GM12878 (cell line): ENCODE results near the gene ETV7. TPM values are rescaled to one million over a fixed set of nuclear protein-coding genes. Genes with fewer than 3 reads are reported as not detected.

Experiments
- ATAC-seq: fragments of 200-7000 bp; cut with Tn5 transposase; 3 replicates; pipeline ENCODE4 v1.9.1; 2020; ENCODE audit warnings: mild to moderate bottlenecking, moderate library complexity
- Bru-seq: library from RNA; stranded (reverse); fragments of 400-500 nt; gene quantifications from one replicate; lab custom pipeline; 2021; lab: Mats Ljungman, UMichigan
- BruChase-seq, 2 experiments: library from RNA; stranded (reverse); fragments of 400-500 nt; gene quantifications; one replicate each; lab custom pipeline; 2021; lab: Mats Ljungman, UMichigan
- BruUV-seq: library from RNA; stranded (reverse); fragments of 400-500 nt; replicated peaks from 2 replicates; lab custom pipeline; 2021; lab: Mats Ljungman, UMichigan
- CTCF ChIA-PET: fragments of 300-600 bp; sonication (Branson Sonifier 250); formaldehyde crosslinking; extraction: SDS; loops from one replicate; lab custom pipeline; 2021; ENCODE audit warnings: inconsistent platforms; lab: Yijun Ruan, JAX
- POLR2A ChIA-PET: fragments of 350-600 bp; formaldehyde crosslinking; extraction: SDS; loops from one replicate; lab custom pipeline; 2021; ENCODE audit warnings: inconsistent platforms; lab: Charles Lee
- RAD21 ChIA-PET: fragments of 300-600 bp; sonication (Branson Sonifier 250); formaldehyde crosslinking; loops from one replicate; lab custom pipeline; 2023; ENCODE audit warnings: antibody characterized with exemption; ENCODE audit not compliant: unreplicated experiment; lab: Charles Lee
- SMC1A ChIA-PET: fragments of 300-600 bp; sonication (Branson Sonifier 250); formaldehyde crosslinking; loops from one replicate; lab custom pipeline; 2023; ENCODE audit not compliant: unreplicated experiment, uncharacterized antibody; lab: Charles Lee
- DNase-seq: peaks from one replicate; pipeline ENCODE4 v3.0.0-alpha.2; 2011; ENCODE audit warnings: low read depth, low spot score
- FAIRE-seq: peaks from 3 replicates; lab custom pipeline; 2011; peaks lifted over from hg19 to GRCh38; lab: Jason Lieb, UNC
- H2AFZ ChIP-seq: 2 replicates; pipeline ENCODE4 v1.6.0; 2011; ENCODE audit warnings: low read depth, low read length, control low read depth; ENCODE audit not compliant: control insufficient read depth
- H3K27ac ChIP-seq: 2 replicates; pipeline ENCODE4 v1.5.1; 2011; ENCODE audit warnings: control low read depth; ENCODE audit not compliant: control insufficient read depth, insufficient read depth
- H3K27me3 ChIP-seq, 2 experiments: replicated peaks in 1 of 2; 2 replicates each; pipeline versions ENCODE4 v1.6.0 to v1.6.1; 2011; ENCODE audit warnings: low read length in 1 of 2; ENCODE audit not compliant: control insufficient read depth in 2 of 2, insufficient read depth in 2 of 2
- H3K36me3 ChIP-seq, 2 experiments: 2 replicates each; pipeline ENCODE4 v1.5.1; 2011; ENCODE audit warnings: low read length in 1 of 2; ENCODE audit not compliant: control insufficient read depth in 2 of 2, insufficient read depth in 2 of 2
- H3K4me1 ChIP-seq: 2 replicates; pipeline ENCODE4 v1.6.1; 2011; ENCODE audit warnings: mild to moderate bottlenecking, low read length, moderate library complexity, mixed read lengths; ENCODE audit not compliant: control insufficient read depth, insufficient read depth
- H3K4me2 ChIP-seq: 2 replicates; pipeline ENCODE4 v1.6.0; 2011; ENCODE audit warnings: control low read depth; ENCODE audit not compliant: control insufficient read depth, insufficient read depth
- H3K4me3 ChIP-seq: fragments of 200-600 bp; sonication (generic); 2 replicates; pipeline ENCODE4 v1.5.1; 2016
- H3K79me2 ChIP-seq: 2 replicates; pipeline ENCODE4 v1.6.0; 2011; ENCODE audit warnings: low read length; ENCODE audit not compliant: control insufficient read depth, insufficient read depth
- H3K9ac ChIP-seq: 2 replicates; pipeline ENCODE4 v1.8.0; 2011; ENCODE audit warnings: low read length, control low read depth, mixed read lengths; ENCODE audit not compliant: control insufficient read depth, insufficient read depth
- H3K9me3 ChIP-seq: replicated peaks from 3 replicates; pipeline ENCODE4 v1.5.1; 2011; ENCODE audit warnings: mild to moderate bottlenecking, low read length; ENCODE audit not compliant: control insufficient read depth, insufficient read depth
- H4K20me1 ChIP-seq: 2 replicates; pipeline ENCODE4 v1.6.0; 2011; ENCODE audit not compliant: control insufficient read depth, insufficient read depth
- ASH2L ChIP-seq: fragments of 300-600, 200-600 bp; sonication (generic); IDR thresholded peaks from 2 replicates; pipeline ENCODE4 v1.6.1; 2017; ENCODE audit warnings: low read depth, mild to moderate bottlenecking, borderline replicate concordance
- CREB1 ChIP-seq: IDR thresholded peaks from 2 replicates; pipeline ENCODE4 v1.6.1; 2012; ENCODE audit warnings: low read depth, mild to moderate bottlenecking, inconsistent platforms
- CREM ChIP-seq: IDR thresholded peaks from 2 replicates; pipeline ENCODE4 v1.6.1; 2014; ENCODE audit warnings: antibody characterized with exemption, low read depth
- EED ChIP-seq: sonication (generic); IDR thresholded peaks from 2 replicates; pipeline ENCODE4 v1.6.1; 2016; ENCODE audit warnings: antibody characterized with exemption, low read depth
- GATAD2B ChIP-seq: fragments of 450-650 bp; conservative IDR thresholded peaks from 2 replicates; pipeline ENCODE4 v1.6.1; 2017; ENCODE audit warnings: low read depth, mild to moderate bottlenecking, moderate library complexity
- HDAC6 ChIP-seq: fragments of 200-600 bp; sonication (generic); IDR thresholded peaks from one replicate; pipeline ENCODE4 v1.8.0; 2017; ENCODE audit warnings: antibody characterized with exemption; ENCODE audit not compliant: unreplicated experiment
- MYB ChIP-seq: fragments of 150-350 bp; IDR thresholded peaks from 2 replicates; pipeline ENCODE4 v1.6.1; 2014; ENCODE audit warnings: mild to moderate bottlenecking, low read depth, low read length, borderline replicate concordance
- NFXL1 ChIP-seq: fragments of 450-650 bp; IDR thresholded peaks from 2 replicates; pipeline ENCODE4 v1.6.1; 2017; ENCODE audit warnings: antibody characterized with exemption, mild to moderate bottlenecking, borderline replicate concordance
- RELB ChIP-seq: fragments of 450-650 bp; IDR thresholded peaks from 2 replicates; pipeline ENCODE4 v1.6.1; 2017; ENCODE audit warnings: low read depth, mild to moderate bottlenecking, moderate library complexity
- RUNX3 ChIP-seq: IDR thresholded peaks from 2 replicates; pipeline ENCODE4 v1.6.1; 2012; ENCODE audit warnings: low read length, inconsistent platforms
- SMAD5 ChIP-seq: IDR thresholded peaks from 2 replicates; pipeline ENCODE4 v1.6.1; 2016; ENCODE audit warnings: antibody characterized with exemption, low read depth
- STAT3 ChIP-seq: IDR thresholded peaks from 2 replicates; pipeline ENCODE4 v1.6.1; 2011; ENCODE audit warnings: low read depth, low read length, improper control_type of control experiment
- USF1 ChIP-seq: IDR thresholded peaks from 2 replicates; pipeline ENCODE4 v1.6.1; 2011; ENCODE audit warnings: borderline replicate concordance, low read depth, mild to moderate bottlenecking, moderate library complexity, mixed read lengths, low read length; ENCODE audit not compliant: insufficient read depth; ENCODE audit errors: extremely low read length
- ZBED1 ChIP-seq: IDR thresholded peaks from 2 replicates; pipeline ENCODE4 v1.6.1; 2016; ENCODE audit warnings: borderline replicate concordance
- ZSCAN29 ChIP-seq: fragments of 450-650 bp; IDR thresholded peaks from 2 replicates; pipeline ENCODE4 v1.6.1; 2017; ENCODE audit warnings: mild to moderate bottlenecking, moderate library complexity
- WGBS: methylation state at CpG from one replicate; pipeline ENCODE4 v1.1.6; 2016; ENCODE audit warnings: low lambda C conversion rate; ENCODE audit not compliant: insufficient replicate concordance, insufficient coverage; ENCODE audit errors: missing lambda C conversion rate; 5-methylcytosine and 5-hydroxymethylcytosine counted together
- in situ Hi-C: fragments of 300-500 bp; cut with MboI; formaldehyde crosslinking; loops from 9 replicates; pipeline ENCODE4 v1.14.3; 2018; ENCODE audit warnings: mixed read lengths
- intact Hi-C: fragments of 100-400 bp; cut with micrococcal nuclease; formaldehyde crosslinking; loops from one replicate; pipeline ENCODE4 v1.14.2; 2022; ENCODE audit not compliant: unreplicated experiment
- long read RNA-seq, 2 experiments: library from polyadenylated mRNA; unstranded; transcript quantifications; one replicate each; pipeline ENCODE4 v2.0.0, GENCODE V29; 2019 to 2020
- polyA minus RNA-seq, 3 experiments: library from RNA; depleted of rRNA, polyadenylated mRNA; stranded (reverse); fragments of >200 nt; gene quantifications; 2 replicates each; pipeline ENCODE4 v1.2.3, GENCODE V29; 2011
- polyA plus RNA-seq, 11 experiments: library from polyadenylated mRNA; depleted of rRNA in 4 of 11; unstranded in 6 of 11; stranded (reverse) in 5 of 11; fragments of >200 nt; fragmentation: Nextera tagmentation in 4 of 11; fragmentation: Illumina TruSeq in 1 of 11; extraction: Ambion mirVana in 4 of 11; extraction: Trizol in 1 of 11; gene quantifications; 1 replicate in 1 of 11; 2 replicates in 10 of 11; pipeline versions ENCODE4 v1.2.1 to v1.2.3, GENCODE V29; 2011 to 2016; ENCODE audit warnings: inconsistent platforms in 2 of 11, missing spikeins in 2 of 11, low read depth in 1 of 11
- total RNA-seq, 4 experiments: library from RNA; depleted of rRNA in 3 of 4; stranded (reverse); fragments of >200 nt in 3 of 4; fragmentation: Illumina TruSeq in 1 of 4; extraction: Trizol in 1 of 4; gene quantifications; 2 replicates each; pipeline versions ENCODE4 v1.2.1 to v1.2.3, GENCODE V29; 2013 to 2021

The ETV7 gene
- total RNA-seq (2013; cell fraction: nucleolus; rRNA removed) = 0.25 TPM in 1 of 2 replicates, not detected in the other
- total RNA-seq (2014; rRNA removed) = 1.8 and 2.6 TPM in 2 replicates
- total RNA-seq (2014; rRNA removed; fragmentation: Illumina TruSeq; extraction: Trizol) = 1.1 and 1.3 TPM in 2 replicates
- 1.6 and 1.9 TPM in 2 replicates for total RNA-seq (2021)
- polyA plus RNA-seq (2011; ENCODE audit: low read depth) = 2.2 TPM
- polyA plus RNA-seq (2011; rRNA removed) = 0.04 TPM in 1 of 2 replicates, not detected in the other
- polyA plus RNA-seq (2011; cell fraction: cytosol; rRNA removed) = 0.06 and 0.07 TPM in 2 replicates
- polyA plus RNA-seq (2011; cell fraction: nucleus; rRNA removed) = not detected in 2 replicates
- 4.4 and 5.6 TPM in 2 replicates for polyA plus RNA-seq (2012)
- 1.3 TPM in 2 replicates for polyA plus RNA-seq (2014; fragmentation: Illumina TruSeq; extraction: Trizol)
- polyA plus RNA-seq (2014; fragmentation: Nextera tagmentation; extraction: Ambion mirVana) = under 1 TPM; 0.23 to 0.27 TPM
- polyA plus RNA-seq (2014; rRNA removed) = 1.8 and 2.1 TPM in 2 replicates
- polyA plus RNA-seq (2016; fragmentation: Nextera tagmentation; extraction: Ambion mirVana) = 1 to 10 TPM; 1.2 to 1.5 TPM
- 0.26 TPM in 1 of 2 replicates, not detected in the other for polyA minus RNA-seq (2011; rRNA and poly(A)+ RNA removed)
- polyA minus RNA-seq (2011; cell fraction: cytosol; rRNA and poly(A)+ RNA removed) = not detected in 2 replicates
- polyA minus RNA-seq (2011; cell fraction: nucleus; rRNA and poly(A)+ RNA removed) = 0.12 TPM in 1 of 2 replicates, not detected in the other
- percentile 56 among the genes with signal in this experiment for Bru-seq, nascent RNA
- percentile 51 among the genes with signal in this experiment for BruChase-seq, experiment 1, labeled RNA remaining after a 6-hour chase
- percentile 48 among the genes with signal in this experiment for BruChase-seq, experiment 2, labeled RNA remaining after a 2-hour chase
- long read RNA-seq, experiment 1, partial matches to known transcripts = 0 of 1 reads
- long read RNA-seq, experiment 1, other reads (novel, unspliced or antisense) = 0 of 1 reads
- long read RNA-seq, experiment 2, partial matches to known transcripts = 0 of 2 reads
- long read RNA-seq, experiment 2, other reads (novel, unspliced or antisense) = 1 of 2 reads

- ChIA-PET RAD21 (interaction anchor here (1.4 kb wide), 1 partner anchor 29 kb away, joined by 4 read pairs; no protein-coding TSS in a partner anchor), CTCF (interaction anchor here (0.6 to 1.6 kb wide), 2 partner anchors 22 to 172 kb away, joined by 3 to 4 read pairs; no protein-coding TSS in a partner anchor), SMC1A (no interaction called here), POLR2A (interaction anchor here (0.6 to 1.2 kb wide), 2 partner anchors 23 to 726 kb away, joined by 3 read pairs; no protein-coding TSS in a partner anchor)
- Histone ChIP-seq H3K4me2 (peak within 1 kb of the TSS; percentile 99), H3K79me2 (peaks cover 2% of the 10 kb centered on the region; the same call in 1 of the 2 replicates), H3K27me3 (peaks cover 3 to 4% of the 10 kb centered on the region in 2 experiments; a peak in 2 of 4 replicates), H3K9me3 (no peaks in the 10 kb centered on the region), H2AFZ (peak within 1 kb of the TSS; percentile 76), H3K9ac (peak within 1 kb of the TSS; percentile 63), H4K20me1 (no peaks in the 10 kb centered on the region), H3K27ac (peak within 1 kb of the TSS; percentile 6), H3K4me1 (peaks cover 33% of the 10 kb centered on the region), H3K4me3 (peak within 1 kb of the TSS; percentile 68), H3K36me3 (no peaks in the 10 kb centered on the region)
- WGBS = 5% methylated on average over 62 of the region's 65 CpGs
- no TSS peak for BruUV-seq
- intact Hi-C loops = no loop called here
- in situ Hi-C loops = no loop called here
- peak; percentile 79 for ATAC-seq
- FAIRE-seq = no peak
- DNase-seq = no peak
- TF ChIP-seq GATAD2B (peak; percentile 43; the same call in 1 of the 2 replicates), CREM (no peak), NFXL1 (no peak), EED (peak; percentile 74; the same call in 1 of the 2 replicates), RUNX3 (peak; percentile 34; the same call in 1 of the 2 replicates), ASH2L (peak; percentile 40; the same call in 1 of the 2 replicates), MYB (no peak), ZSCAN29 (no peak), STAT3 (no peak), ZBED1 (no peak), HDAC6 (no peak), SMAD5 (no peak), USF1 (no peak), CREB1 (no peak), RELB (no peak)
These were observed at the start of gene ETV7 for GRCh38 chr6:36387440-36388303. ETV7 (minus strand) TSS chr6:36387669; CDS start chr6:36387541, 128 bp downstream.
